Measurements from ENCODE around the gene CTAG1A. TPM values are rescaled to one million over a fixed set of nuclear protein-coding genes. Genes with fewer than 3 reads are reported as not detected.
"Not testable (repeated sequence)": the region's sequence is repeated elsewhere in the genome, so short reads cannot be mapped to it uniquely, and the experiment has no call there.

Gene CTAG1A
- not detected in 2 replicates for total RNA-seq (2014; rRNA removed; shearing (Covaris generic))

- in situ Hi-C loops (cut with HindIII; ENCODE audit: low sequenced_read_pairs); DNase-seq (ENCODE audit: low spot score): not testable (repeated sequence)
These were observed at the start of gene CTAG1A for GRCh38 chrX:154584585-154585183. CTAG1A (plus strand) TSS chrX:154585133; CDS start chrX:154585207, 74 bp downstream.

- in situ Hi-C loops (cut with HindIII; ENCODE audit: low sequenced_read_pairs), result no loop called here
- no peak for DNase-seq (ENCODE audit: low spot score)
These were observed 49.0 kb upstream of the CTAG1A start for GRCh38 chrX:154535892-154536291.

- DNase-seq (ENCODE audit: low spot score), result no peak
- in situ Hi-C loops (cut with HindIII; ENCODE audit: low sequenced_read_pairs), result no loop called here
These were observed 45.9 kb upstream of the CTAG1A start for GRCh38 chrX:154539077-154539476.

GRCh38 chrX:154540365-154540764, 44.6 kb upstream of the CTAG1A start:
- DNase-seq (ENCODE audit: low spot score); in situ Hi-C loops (cut with HindIII; ENCODE audit: low sequenced_read_pairs): not testable (repeated sequence)

GRCh38 chrX:154540897-154541535, 43.9 kb upstream of the CTAG1A start:
- in situ Hi-C loops (cut with HindIII; ENCODE audit: low sequenced_read_pairs), result no loop called here
- DNase-seq (ENCODE audit: low spot score), result no peak

GRCh38 chrX:154541589-154541895, 43.4 kb upstream of the CTAG1A start:
- in situ Hi-C loops (cut with HindIII; ENCODE audit: low sequenced_read_pairs), result no loop called here
- DNase-seq (ENCODE audit: low spot score), result no peak

GRCh38 chrX:154541896-154542722, 42.8 kb upstream of the CTAG1A start:
- DNase-seq (ENCODE audit: low spot score), result peak; percentile 39
- in situ Hi-C loops (cut with HindIII; ENCODE audit: low sequenced_read_pairs), result no loop called here

- peak; percentile 64 for DNase-seq (ENCODE audit: low spot score)
- in situ Hi-C loops (cut with HindIII; ENCODE audit: low sequenced_read_pairs), result no loop called here
These were observed 42.1 kb upstream of the CTAG1A start for GRCh38 chrX:154542723-154543424.

GRCh38 chrX:154545673-154546274, 39.2 kb upstream of the CTAG1A start:
- DNase-seq (ENCODE audit: low spot score), result no peak
- in situ Hi-C loops (cut with HindIII; ENCODE audit: low sequenced_read_pairs), result no loop called here

- in situ Hi-C loops (cut with HindIII; ENCODE audit: low sequenced_read_pairs), result no loop called here
- peak; percentile 65 for DNase-seq (ENCODE audit: low spot score)
These were observed 38.3 kb upstream of the CTAG1A start, which contains the start of gene G6PD for GRCh38 chrX:154546354-154547244. G6PD (minus strand) TSS chrX:154546846; CDS start chrX:154546155, 691 bp downstream.

- in situ Hi-C loops (cut with HindIII; ENCODE audit: low sequenced_read_pairs), result no loop called here
- DNase-seq (ENCODE audit: low spot score), result peak; percentile 91
These were observed 37.5 kb upstream of the CTAG1A start, which contains the start of gene IKBKG for GRCh38 chrX:154547245-154548027. IKBKG (plus strand) TSS chrX:154547620; CDS start chrX:154552003, 4,383 bp downstream.

- in situ Hi-C loops (cut with HindIII; ENCODE audit: low sequenced_read_pairs), result no loop called here
These were observed 37.0 kb upstream of the CTAG1A start for GRCh38 chrX:154548028-154548316.

GRCh38 chrX:154549766-154550165, 35.2 kb upstream of the CTAG1A start:
- DNase-seq (ENCODE audit: low spot score), result no peak
- in situ Hi-C loops (cut with HindIII; ENCODE audit: low sequenced_read_pairs), result no loop called here

More at GRCh38 chrX:154548028-154548316, 37.0 kb upstream of the CTAG1A start:
- DNase-seq (ENCODE audit: low spot score), result no peak

GRCh38 chrX:154552112-154552806, 32.7 kb upstream of the CTAG1A start:
- in situ Hi-C loops (cut with HindIII; ENCODE audit: low sequenced_read_pairs); DNase-seq (ENCODE audit: low spot score): not testable (repeated sequence)

- DNase-seq (ENCODE audit: low spot score); in situ Hi-C loops (cut with HindIII; ENCODE audit: low sequenced_read_pairs): not testable (repeated sequence)
These were observed 26.8 kb upstream of the CTAG1A start for GRCh38 chrX:154558060-154558690.

- DNase-seq (ENCODE audit: low spot score); in situ Hi-C loops (cut with HindIII; ENCODE audit: low sequenced_read_pairs): not testable (repeated sequence)
These were observed 26.0 kb upstream of the CTAG1A start for GRCh38 chrX:154558896-154559295.
